GM13977 (cell line): ENCODE results near the gene TMEM120A.
A peak's percentile ranks its signal among the peaks of the same experiment; 100 is the strongest.
"Not testable (repeated sequence)": the region's sequence is repeated elsewhere in the genome, so short reads cannot be mapped to it uniquely, and the experiment has no call there.

Source experiments
- DNase-seq: peaks from one replicate; pipeline ENCODE4 v3.0.0; 2012; ENCODE audit warnings: low spot score
- CTCF ChIP-seq: IDR thresholded peaks from 2 replicates; pipeline ENCODE4 v1.5.1; 2012; ENCODE audit warnings: mild to moderate bottlenecking, control low read depth; ENCODE audit not compliant: insufficient read depth; ENCODE audit errors: extremely low read depth, missing control alignments
- in situ Hi-C: fragments of 300-500 bp; cut with MboI; formaldehyde crosslinking; loops from one replicate; pipeline ENCODE4 v1.12.0; 2022; ENCODE audit warnings: low sequenced_read_pairs, low pct_unique_long_range_greater_than_20kb, mixed read lengths, inconsistent platforms; ENCODE audit not compliant: unreplicated experiment

TMEM120A gene

GRCh38 chr7:76020031-76020714 is 25.8 kb upstream of the TMEM120A start:
- DNase-seq, result peak; percentile 77
- TF ChIP-seq CTCF, result peak; percentile 93
- in situ Hi-C loops, result no loop called here

- DNase-seq, result not testable (repeated sequence)
- in situ Hi-C loops, result loop anchor here (10.0 kb wide), 1 partner anchor 154 kb away; no protein-coding TSS in a partner anchor
Measured at GRCh38 chr7:76018520-76018919, 24.1 kb upstream of the TMEM120A start.

- DNase-seq, result no peak
- in situ Hi-C loops, result loop anchor here (10.0 kb wide), 1 partner anchor 152 kb away; no protein-coding TSS in a partner anchor
- TF ChIP-seq CTCF, result no peak
Measured at GRCh38 chr7:76016191-76016947, 22.0 kb upstream of the TMEM120A start.

GRCh38 chr7:76011442-76011861 is 17.1 kb upstream of the TMEM120A start:
- TF ChIP-seq CTCF, result no peak
- no peak for DNase-seq
- in situ Hi-C loops, result loop anchor here (10.0 kb wide), 1 partner anchor 147 kb away; no protein-coding TSS in a partner anchor

- TF ChIP-seq CTCF, result no peak
- in situ Hi-C loops, result loop anchor here (10.0 kb wide), 1 partner anchor 145 kb away; no protein-coding TSS in a partner anchor
- no peak for DNase-seq
Measured at GRCh38 chr7:76009672-76010600, 15.5 kb upstream of the TMEM120A start.

GRCh38 chr7:76008156-76008687 is 13.8 kb upstream of the TMEM120A start:
- no peak for DNase-seq
- no peak for TF ChIP-seq CTCF
- in situ Hi-C loops, result no loop called here

- in situ Hi-C loops, DNase-seq: not testable (repeated sequence)
Measured at GRCh38 chr7:76005004-76005403, 10.6 kb upstream of the TMEM120A start.
